ENCODE measurements around the gene IGLL5.

IGLL5 gene

DNA sequence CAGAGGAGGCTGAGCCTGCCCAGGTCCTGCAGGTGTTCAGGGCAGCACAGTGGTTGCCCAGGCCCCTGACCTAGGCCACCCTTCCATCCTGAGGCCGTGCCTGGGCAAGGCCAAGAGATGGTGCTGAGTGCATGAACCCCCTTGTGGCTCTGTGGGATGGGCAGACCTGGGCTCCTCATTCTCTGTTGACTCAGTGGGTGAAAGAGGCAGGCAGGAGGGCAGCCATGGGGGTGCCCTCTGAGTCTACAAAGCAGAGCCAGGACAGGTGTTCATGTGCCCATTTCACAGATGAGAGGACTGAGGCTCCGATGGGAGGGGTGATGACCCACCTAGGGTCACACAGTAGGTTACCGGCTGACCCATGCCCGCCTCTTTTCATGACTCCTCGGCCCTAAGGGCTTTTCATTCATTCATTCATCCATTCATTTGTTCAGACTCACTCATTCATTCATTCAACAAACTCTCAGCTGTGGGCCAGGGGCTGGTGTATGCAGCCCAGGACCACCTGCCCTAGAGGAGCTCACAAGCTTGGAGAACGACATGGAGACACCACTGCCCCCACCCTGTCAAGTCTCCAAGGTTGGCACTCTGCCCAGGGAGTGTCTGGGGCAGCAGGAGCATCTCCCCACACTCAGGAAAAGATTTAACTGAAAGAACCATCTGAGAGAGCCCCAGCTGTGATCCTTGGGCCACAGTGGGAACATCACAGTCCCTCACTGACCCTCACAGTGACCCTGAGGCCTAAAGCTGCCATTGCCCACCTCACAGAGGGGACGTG is 40.5 kb downstream of the IGLL5 start:
- Histone ChIP-seq H2AFZ (ENCODE audit: low read depth, low read length) (no peak overlapping the region), H3K27me3 (ENCODE audit: control insufficient read depth in 1 of 2, insufficient read depth in 1 of 2, low read length in 2 of 2) (peaks cover 0 to 33% of the 10 kb centered on the region in 2 experiments), H3K4me1 (ENCODE audit: control insufficient read depth, insufficient read depth, low read depth, low read length) (no peaks in the 10 kb centered on the region), H3K4ac (ENCODE audit: low read depth in 1 of 2, low read length in 2 of 2) (no peak overlapping the region), H2BK12ac (ENCODE audit: low read length in 2 of 2) (no peak overlapping the region), H3K9ac (ENCODE audit: low read length) (peak overlapping the region; percentile 29), H3K79me1 (replicated peaks; ENCODE audit: low read length, poor library complexity, severe bottlenecking) (no peaks in the 10 kb centered on the region), H3K14ac (ENCODE audit: low read length in 2 of 2) (no peak overlapping the region), H2BK5ac (ENCODE audit: low read depth, low read length, poor library complexity, severe bottlenecking) (no peak overlapping the region), H3K4me2 (ENCODE audit: low read length, poor library complexity, severe bottlenecking) (no peak overlapping the region), H3K18ac (ENCODE audit: low read depth in 1 of 2, low read length in 2 of 2) (no peak overlapping the region), H3K36me3 (ENCODE audit: control insufficient read depth in 1 of 2, insufficient read depth in 2 of 2, low read depth in 1 of 2, low read length in 2 of 2) (no peaks in the 10 kb centered on the region), H4K8ac (ENCODE audit: low read length) (no peak overlapping the region), H3K4me3 (ENCODE audit: insufficient read depth in 1 of 2, low read depth in 1 of 2, low read length in 2 of 2) (no peak overlapping the region), H3K27ac (ENCODE audit: low read length, poor library complexity, severe bottlenecking) (no peak overlapping the region), H2BK15ac (ENCODE audit: low read depth, poor library complexity, severe bottlenecking) (no peak overlapping the region), H2BK120ac (ENCODE audit: low read depth, low read length) (no peak overlapping the region), H3K9me3 (ENCODE audit: control insufficient read depth, low read length) (peaks cover 3% of the 10 kb centered on the region), H4K91ac (ENCODE audit: low read length) (no peak overlapping the region), H2AK5ac (ENCODE audit: low read length, severe bottlenecking) (no peak overlapping the region), H3K23ac (ENCODE audit: low read length in 2 of 2) (no peak overlapping the region)
- DNase-seq: no peak
- 54% methylated on average over 7 of the region's 7 CpGs for WGBS

DNA sequence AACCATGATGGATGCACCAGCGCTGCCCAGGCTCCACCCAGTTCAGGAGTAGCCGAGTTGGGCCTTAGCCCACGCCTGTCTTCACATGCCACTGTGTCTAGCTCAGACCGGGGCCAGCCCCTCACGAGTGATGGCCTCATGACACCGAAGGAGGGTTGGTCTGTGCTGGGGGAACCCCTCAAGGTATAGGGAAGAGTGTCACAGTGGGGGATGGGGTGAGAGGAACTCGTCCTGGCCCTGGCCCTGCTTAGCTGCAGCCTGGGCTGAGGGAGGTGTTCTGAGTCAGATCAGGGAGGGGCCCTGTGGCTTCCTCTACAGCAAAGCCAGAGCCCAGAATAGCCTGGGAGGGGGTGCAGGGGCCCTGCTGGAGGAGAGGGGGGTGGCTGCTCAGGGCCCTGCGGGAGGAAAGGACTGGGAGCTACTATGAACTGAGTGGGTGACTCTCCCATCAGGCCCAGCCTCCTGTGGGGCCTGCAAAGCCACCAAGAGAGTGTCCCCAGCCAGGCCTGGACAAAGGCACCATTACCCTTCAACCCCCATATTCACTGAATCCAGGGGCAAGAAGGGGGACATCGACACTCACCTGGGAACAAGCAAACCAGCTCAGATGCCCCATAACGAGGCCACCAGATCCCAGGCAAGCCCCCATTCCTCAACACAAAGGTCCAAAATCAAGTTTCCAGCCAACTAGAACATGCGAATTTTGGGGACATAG is 41.2 kb downstream of the IGLL5 start:
- H3K36me3 ChIP-seq (ENCODE audit: control insufficient read depth in 1 of 2, insufficient read depth in 2 of 2, low read depth in 1 of 2, low read length in 2 of 2): no peaks in the 10 kb centered on the region
- peak overlapping the region; percentile 29 for H3K9ac ChIP-seq (ENCODE audit: low read length)
- no peak overlapping the region for H2BK120ac ChIP-seq (ENCODE audit: low read depth, low read length)
- no peak overlapping the region for H2BK5ac ChIP-seq (ENCODE audit: low read depth, low read length, poor library complexity, severe bottlenecking)
- 57% methylated on average over 11 of the region's 11 CpGs for WGBS
- no peaks in the 10 kb centered on the region for H3K4me1 ChIP-seq (ENCODE audit: control insufficient read depth, insufficient read depth, low read depth, low read length)
- peaks cover 0 to 30% of the 10 kb centered on the region in 2 experiments for H3K27me3 ChIP-seq (ENCODE audit: control insufficient read depth in 1 of 2, insufficient read depth in 1 of 2, low read length in 2 of 2)
- no peak overlapping the region for H4K91ac ChIP-seq (ENCODE audit: low read length)
- H3K4ac ChIP-seq (ENCODE audit: low read depth in 1 of 2, low read length in 2 of 2): no peak overlapping the region
- no peak overlapping the region for H2AFZ ChIP-seq (ENCODE audit: low read depth, low read length)
- no peak for DNase-seq
- no peak overlapping the region for H2BK12ac ChIP-seq (ENCODE audit: low read length in 2 of 2)
- H3K4me3 ChIP-seq (ENCODE audit: insufficient read depth in 1 of 2, low read depth in 1 of 2, low read length in 2 of 2): no peak overlapping the region
- no peak overlapping the region for H4K8ac ChIP-seq (ENCODE audit: low read length)
- no peak overlapping the region for H3K27ac ChIP-seq (ENCODE audit: low read length, poor library complexity, severe bottlenecking)
- H3K18ac ChIP-seq (ENCODE audit: low read depth in 1 of 2, low read length in 2 of 2): no peak overlapping the region
- no peak overlapping the region for H2AK5ac ChIP-seq (ENCODE audit: low read length, severe bottlenecking)
- no peaks in the 10 kb centered on the region for H3K79me1 ChIP-seq (replicated peaks; ENCODE audit: low read length, poor library complexity, severe bottlenecking)
- no peaks in the 10 kb centered on the region for H3K9me3 ChIP-seq (ENCODE audit: control insufficient read depth, low read length)
- H3K4me2 ChIP-seq (ENCODE audit: low read length, poor library complexity, severe bottlenecking): no peak overlapping the region
- H3K23ac ChIP-seq (ENCODE audit: low read length in 2 of 2): no peak overlapping the region
- H2BK15ac ChIP-seq (ENCODE audit: low read depth, poor library complexity, severe bottlenecking): no peak overlapping the region
- H3K14ac ChIP-seq (ENCODE audit: low read length in 2 of 2): no peak overlapping the region

DNA sequence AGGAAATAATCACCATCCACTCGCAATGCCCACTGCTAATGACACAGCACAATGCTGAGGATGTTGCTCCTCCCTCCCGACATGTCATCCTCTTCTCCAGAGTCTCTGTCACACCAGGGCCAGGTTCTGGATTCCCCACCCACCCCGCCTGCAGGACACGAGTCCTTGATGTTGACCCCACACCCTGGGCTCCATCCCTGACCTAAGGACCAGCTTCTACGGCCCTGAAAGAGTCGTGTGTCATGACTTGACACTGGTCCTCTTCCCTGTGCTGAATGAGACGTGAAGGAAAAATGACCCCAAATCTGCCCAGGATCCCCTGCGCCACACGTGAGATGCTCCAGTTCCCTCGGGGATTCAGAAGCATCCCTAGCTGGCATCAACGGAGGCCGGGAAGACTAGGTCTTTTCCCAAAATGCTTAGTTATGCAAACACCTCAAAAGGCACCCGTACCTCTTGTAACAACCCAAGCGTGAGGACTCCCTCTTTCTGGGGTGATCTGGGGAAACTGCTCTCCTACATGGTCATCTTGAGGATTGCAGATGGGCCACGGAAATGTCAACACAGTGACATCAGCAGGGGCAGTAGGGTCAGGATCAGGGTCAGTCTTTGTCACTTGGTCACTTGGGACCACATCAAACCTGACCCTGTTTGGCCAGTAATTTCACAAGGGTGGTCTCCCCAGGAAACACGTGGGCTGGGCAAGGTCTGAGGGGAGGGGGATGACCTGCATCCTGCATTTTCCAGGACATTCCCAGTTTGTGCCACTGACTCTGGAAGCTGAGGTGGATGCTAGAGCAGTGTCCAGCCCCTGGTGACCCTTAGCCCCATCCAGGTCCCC is 42.0 kb downstream of the IGLL5 start:
- H3K79me1 ChIP-seq (replicated peaks; ENCODE audit: low read length, poor library complexity, severe bottlenecking): no peaks in the 10 kb centered on the region
- H3K14ac ChIP-seq (ENCODE audit: low read length in 2 of 2): no peak overlapping the region
- H3K18ac ChIP-seq (ENCODE audit: low read depth in 1 of 2, low read length in 2 of 2): no peak overlapping the region
- H2BK15ac ChIP-seq (ENCODE audit: low read depth, poor library complexity, severe bottlenecking): no peak overlapping the region
- no peak for DNase-seq
- no peak overlapping the region for H2BK5ac ChIP-seq (ENCODE audit: low read depth, low read length, poor library complexity, severe bottlenecking)
- H3K23ac ChIP-seq (ENCODE audit: low read length in 2 of 2): no peak overlapping the region
- H2AK5ac ChIP-seq (ENCODE audit: low read length, severe bottlenecking): no peak overlapping the region
- peaks cover 0 to 25% of the 10 kb centered on the region in 2 experiments for H3K27me3 ChIP-seq (ENCODE audit: control insufficient read depth in 1 of 2, insufficient read depth in 1 of 2, low read length in 2 of 2)
- no peaks in the 10 kb centered on the region for H3K4me1 ChIP-seq (ENCODE audit: control insufficient read depth, insufficient read depth, low read depth, low read length)
- no peak overlapping the region for H3K4ac ChIP-seq (ENCODE audit: low read depth in 1 of 2, low read length in 2 of 2)
- H2BK120ac ChIP-seq (ENCODE audit: low read depth, low read length): no peak overlapping the region
- no peak overlapping the region for H2BK12ac ChIP-seq (ENCODE audit: low read length in 2 of 2)
- no peak overlapping the region for H4K91ac ChIP-seq (ENCODE audit: low read length)
- 73% methylated on average over 16 of the region's 16 CpGs for WGBS
- peak overlapping the region; percentile 38 for H4K8ac ChIP-seq (ENCODE audit: low read length)
- H3K36me3 ChIP-seq (ENCODE audit: control insufficient read depth in 1 of 2, insufficient read depth in 2 of 2, low read depth in 1 of 2, low read length in 2 of 2): no peaks in the 10 kb centered on the region
- no peak overlapping the region for H3K9ac ChIP-seq (ENCODE audit: low read length)
- H2AFZ ChIP-seq (ENCODE audit: low read depth, low read length): no peak overlapping the region
- H3K27ac ChIP-seq (ENCODE audit: low read length, poor library complexity, severe bottlenecking): no peak overlapping the region
- H3K4me2 ChIP-seq (ENCODE audit: low read length, poor library complexity, severe bottlenecking): no peak overlapping the region
- no peaks in the 10 kb centered on the region for H3K9me3 ChIP-seq (ENCODE audit: control insufficient read depth, low read length)
- H3K4me3 ChIP-seq (ENCODE audit: insufficient read depth in 1 of 2, low read depth in 1 of 2, low read length in 2 of 2): no peak overlapping the region

DNA sequence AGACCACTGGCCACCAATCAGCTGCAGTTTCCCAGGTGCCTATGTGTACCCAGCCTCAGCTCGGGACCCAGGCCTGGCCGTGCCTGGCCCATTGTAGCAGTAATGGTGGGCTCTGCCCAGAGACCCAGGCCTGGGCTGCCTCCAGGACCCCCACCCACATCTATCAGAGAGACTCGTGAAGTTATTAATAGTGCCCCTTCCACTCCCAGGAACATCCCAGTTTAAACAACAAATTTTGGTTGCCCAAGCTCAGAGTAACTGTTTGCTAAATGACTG is 42.5 kb downstream of the IGLL5 start:
- 88% methylated on average over 2 of the region's 3 CpGs for WGBS
- Histone ChIP-seq H2BK120ac (ENCODE audit: low read depth, low read length) (no peak overlapping the region), H3K27me3 (ENCODE audit: control insufficient read depth in 1 of 2, insufficient read depth in 1 of 2, low read length in 2 of 2) (peaks cover 0 to 20% of the 10 kb centered on the region in 2 experiments), H2AK5ac (ENCODE audit: low read length, severe bottlenecking) (no peak overlapping the region), H2AFZ (ENCODE audit: low read depth, low read length) (no peak overlapping the region), H3K36me3 (ENCODE audit: control insufficient read depth in 1 of 2, insufficient read depth in 2 of 2, low read depth in 1 of 2, low read length in 2 of 2) (no peaks in the 10 kb centered on the region), H2BK5ac (ENCODE audit: low read depth, low read length, poor library complexity, severe bottlenecking) (no peak overlapping the region), H3K79me1 (replicated peaks; ENCODE audit: low read length, poor library complexity, severe bottlenecking) (no peaks in the 10 kb centered on the region), H4K8ac (ENCODE audit: low read length) (no peak overlapping the region), H3K4me3 (ENCODE audit: insufficient read depth in 1 of 2, low read depth in 1 of 2, low read length in 2 of 2) (no peak overlapping the region), H3K4me1 (ENCODE audit: control insufficient read depth, insufficient read depth, low read depth, low read length) (no peaks in the 10 kb centered on the region), H3K14ac (ENCODE audit: low read length in 2 of 2) (no peak overlapping the region), H3K23ac (ENCODE audit: low read length in 2 of 2) (no peak overlapping the region), H3K18ac (ENCODE audit: low read depth in 1 of 2, low read length in 2 of 2) (no peak overlapping the region), H3K4ac (ENCODE audit: low read depth in 1 of 2, low read length in 2 of 2) (no peak overlapping the region), H3K27ac (ENCODE audit: low read length, poor library complexity, severe bottlenecking) (no peak overlapping the region), H2BK12ac (ENCODE audit: low read length in 2 of 2) (no peak overlapping the region), H2BK15ac (ENCODE audit: low read depth, poor library complexity, severe bottlenecking) (no peak overlapping the region), H4K91ac (ENCODE audit: low read length) (no peak overlapping the region), H3K9me3 (ENCODE audit: control insufficient read depth, low read length) (no peaks in the 10 kb centered on the region), H3K4me2 (ENCODE audit: low read length, poor library complexity, severe bottlenecking) (no peak overlapping the region), H3K9ac (ENCODE audit: low read length) (no peak overlapping the region)
- no peak for DNase-seq

Measured in mesenchymal stem cell (in vitro differentiated cells and primary cell).